ENCODE data around the gene CLNS1A. TPM values are rescaled to one million over a fixed set of nuclear protein-coding genes. Genes with fewer than 3 reads are reported as not detected.

CLNS1A gene
- total and polyA plus RNA-seq, 9 of the 15 experiments (the other 6 are each of a cell fraction or from before 2014, with no cell fraction given) = 146 to 472 (median 345) TPM

GRCh38 chr11:77609234-77609633 is 28.4 kb downstream of the CLNS1A start:
- Histone ChIP-seq H3K79me2 (ENCODE audit: control insufficient read depth, insufficient read depth, low read length) (no peaks in the 10 kb centered on the region), H3K9ac (ENCODE audit: insufficient read depth in 1 of 2, low read depth in 2 of 2, low read length in 2 of 2) (no peak overlapping the region), H3K4me2 (ENCODE audit: insufficient read depth, low read length) (no peak overlapping the region), H3K4me3 (no peak overlapping the region), H3K9me1 (ENCODE audit: control insufficient read depth, insufficient read depth, low read length) (no peaks in the 10 kb centered on the region), H3K4me1 (replicated peaks in 1 of 2; ENCODE audit: control insufficient read depth in 2 of 2, insufficient read depth in 2 of 2, low read length in 2 of 2) (no peaks in the 10 kb centered on the region), H4K20me1 (replicated peaks; ENCODE audit: control insufficient read depth, insufficient read depth, low read length) (no peaks in the 10 kb centered on the region), H3K27ac (ENCODE audit: extremely low read depth, low read depth, low read length) (no peak overlapping the region), H2AFZ (ENCODE audit: low read depth, low read length) (no peak overlapping the region), H3K36me3 (ENCODE audit: control insufficient read depth, insufficient read depth, low read length) (peaks cover 80% of the 10 kb centered on the region), H3K27me3 (ENCODE audit: control insufficient read depth in 2 of 2, insufficient read depth in 2 of 2, low read length in 2 of 2) (no peaks in the 10 kb centered on the region), H3K9me3 (replicated peaks; ENCODE audit: control insufficient read depth, insufficient read depth, low read depth, low read length) (no peaks in the 10 kb centered on the region)
- BruUV-seq (replicated peaks) = no TSS peak
- ATAC-seq (no peak), FAIRE-seq (no peak), DNase-seq (ENCODE audit: extremely low read depth in 1 of 4, low spot score in 3 of 4) (no peak)
- WGBS (ENCODE audit: insufficient coverage, low coverage, missing lambda C conversion rate) = 47% methylated on average over 1 of the region's 1 CpG
- in situ Hi-C loops (cut with MboI) (no loop called here), intact Hi-C loops (cut with micrococcal nuclease) (no loop called here)
- ChIA-PET POLR2A (interaction anchor here (1.0 kb wide), 1 partner anchor 8 kb away, joined by 4 read pairs; no protein-coding TSS in a partner anchor), CTCF (ENCODE audit: low intra/inter-chr PET ratio) (no interaction called here)
- TF ChIP-seq MIER1 (IDR thresholded peaks at IDR 0.05; ENCODE audit: low read depth) = no peak
- TF ChIP-seq PRDM10 (IDR thresholded peaks at IDR 0.05; ENCODE audit: partially characterized antibody) = no peak
- TF ChIP-seq PHF20 (IDR thresholded peaks at IDR 0.05; ENCODE audit: partially characterized antibody) = no peak
- no peak for TF ChIP-seq STAG1 (CRISPR knock-in tag; IDR thresholded peaks at IDR 0.05; ENCODE audit: borderline replicate concordance)
- no peak for TF ChIP-seq SMARCE1 (IDR thresholded peaks at IDR 0.05)
- TF ChIP-seq ARNT (IDR thresholded peaks at IDR 0.05) = no peak
- no peak for TF ChIP-seq CBFB (CRISPR knock-in tag; IDR thresholded peaks at IDR 0.05)
- TF ChIP-seq MCM7 (IDR thresholded peaks at IDR 0.05) = no peak
- no peak for TF ChIP-seq CEBPG (CRISPR knock-in tag; IDR thresholded peaks at IDR 0.05)
- TF ChIP-seq CEBPG (tag; conservative IDR thresholded peaks at IDR 0.05 in 1 of 2, IDR thresholded peaks at IDR 0.05 in 1 of 2) = no peak
- no peak for TF ChIP-seq CXXC5 (CRISPR knock-in tag; IDR thresholded peaks at IDR 0.05)
- TF ChIP-seq, protein P1, sequence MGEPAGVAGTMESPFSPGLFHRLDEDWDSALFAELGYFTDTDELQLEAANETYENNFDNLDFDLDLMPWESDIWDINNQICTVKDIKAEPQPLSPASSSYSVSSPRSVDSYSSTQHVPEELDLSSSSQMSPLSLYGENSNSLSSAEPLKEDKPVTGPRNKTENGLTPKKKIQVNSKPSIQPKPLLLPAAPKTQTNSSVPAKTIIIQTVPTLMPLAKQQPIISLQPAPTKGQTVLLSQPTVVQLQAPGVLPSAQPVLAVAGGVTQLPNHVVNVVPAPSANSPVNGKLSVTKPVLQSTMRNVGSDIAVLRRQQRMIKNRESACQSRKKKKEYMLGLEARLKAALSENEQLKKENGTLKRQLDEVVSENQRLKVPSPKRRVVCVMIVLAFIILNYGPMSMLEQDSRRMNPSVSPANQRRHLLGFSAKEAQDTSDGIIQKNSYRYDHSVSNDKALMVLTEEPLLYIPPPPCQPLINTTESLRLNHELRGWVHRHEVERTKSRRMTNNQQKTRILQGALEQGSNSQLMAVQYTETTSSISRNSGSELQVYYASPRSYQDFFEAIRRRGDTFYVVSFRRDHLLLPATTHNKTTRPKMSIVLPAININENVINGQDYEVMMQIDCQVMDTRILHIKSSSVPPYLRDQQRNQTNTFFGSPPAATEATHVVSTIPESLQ (CRISPR knock-in tag; IDR thresholded peaks at IDR 0.05) = no peak
- TF ChIP-seq IFI16 (CRISPR knock-in tag; IDR thresholded peaks at IDR 0.05) = no peak
- TF ChIP-seq THRAP3 (IDR thresholded peaks at IDR 0.05; ENCODE audit: borderline replicate concordance) = no peak
- TF ChIP-seq E2F1 (CRISPR knock-in tag; IDR thresholded peaks at IDR 0.05) = no peak
- TF ChIP-seq ZNF224 (CRISPR knock-in tag; IDR thresholded peaks at IDR 0.05) = no peak
- no peak for TF ChIP-seq SMAD1 (IDR thresholded peaks at IDR 0.05; ENCODE audit: low read depth, low read length, partially characterized antibody)
- no peak for TF ChIP-seq DMBX1 (CRISPR knock-in tag; IDR thresholded peaks at IDR 0.05; ENCODE audit: borderline replicate concordance)
- TF ChIP-seq MCM2 (IDR thresholded peaks at IDR 0.05; ENCODE audit: low read depth) = no peak

All from K562 (cell line).